ENCODE measurements around the gene SLC17A5.
"Not testable (repeated sequence)": the region's sequence is repeated elsewhere in the genome, so short reads cannot be mapped to it uniquely, and the experiment has no call there.

SLC17A5 gene

GRCh38 chr6:73565767-73566485 lies 87.9 kb downstream of the SLC17A5 start:
- no peak for DNase-seq

- DNase-seq = no peak
These were observed 89.0 kb downstream of the SLC17A5 start for GRCh38 chr6:73564578-73565345.

GRCh38 chr6:73562558-73562957 lies 91.2 kb downstream of the SLC17A5 start:
- no peak for DNase-seq

DNA sequence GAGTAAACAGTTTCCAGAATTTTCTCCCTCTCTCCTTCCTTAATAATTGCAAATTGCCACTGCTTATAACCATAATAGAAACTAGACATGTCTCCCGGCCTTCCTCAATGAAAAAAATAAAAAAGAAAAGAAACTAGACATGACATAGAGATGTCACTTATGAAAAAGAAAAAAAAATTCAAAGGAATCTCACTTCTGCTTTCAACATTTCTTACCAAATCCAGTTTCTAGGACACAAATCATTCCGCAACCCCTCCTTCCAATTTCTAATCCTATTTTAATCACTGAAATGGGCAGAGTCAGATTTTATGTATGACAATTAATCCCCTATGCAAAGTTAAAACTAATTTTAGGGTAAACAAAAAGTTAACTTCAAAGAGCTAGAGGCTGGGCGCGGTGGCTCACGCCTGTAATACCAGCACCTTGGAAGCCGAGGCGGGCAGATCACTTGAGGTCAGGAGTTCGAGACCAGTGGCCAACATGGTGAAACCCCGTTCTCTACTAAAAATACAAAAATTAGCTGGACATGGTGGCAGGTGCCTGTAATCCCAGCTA lies 92.9 kb downstream of the SLC17A5 start:
- no peak for DNase-seq

GRCh38 chr6:73560182-73560732 lies 93.5 kb downstream of the SLC17A5 start:
- no peak for DNase-seq

DNA sequence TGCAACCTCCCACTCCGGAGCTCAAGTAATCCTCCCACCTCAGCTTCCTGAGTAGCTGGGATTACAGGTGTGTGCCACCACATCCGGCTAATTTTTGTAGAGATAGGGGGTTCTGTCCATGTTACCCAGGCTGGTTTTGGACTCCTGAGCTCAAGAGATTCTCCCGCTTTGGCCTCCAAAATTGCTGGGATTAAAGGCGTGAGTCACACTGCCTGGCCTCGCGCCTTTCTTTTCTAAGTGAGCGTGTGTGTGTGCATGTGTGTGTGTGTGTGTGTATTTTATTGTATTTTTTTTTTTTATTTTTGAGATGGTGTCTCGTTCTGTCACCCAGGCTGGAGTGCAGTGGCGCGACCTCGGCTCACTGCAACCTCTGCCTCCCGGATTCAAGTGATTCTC lies 94.4 kb downstream of the SLC17A5 start:
- not testable (repeated sequence) for DNase-seq

DNA sequence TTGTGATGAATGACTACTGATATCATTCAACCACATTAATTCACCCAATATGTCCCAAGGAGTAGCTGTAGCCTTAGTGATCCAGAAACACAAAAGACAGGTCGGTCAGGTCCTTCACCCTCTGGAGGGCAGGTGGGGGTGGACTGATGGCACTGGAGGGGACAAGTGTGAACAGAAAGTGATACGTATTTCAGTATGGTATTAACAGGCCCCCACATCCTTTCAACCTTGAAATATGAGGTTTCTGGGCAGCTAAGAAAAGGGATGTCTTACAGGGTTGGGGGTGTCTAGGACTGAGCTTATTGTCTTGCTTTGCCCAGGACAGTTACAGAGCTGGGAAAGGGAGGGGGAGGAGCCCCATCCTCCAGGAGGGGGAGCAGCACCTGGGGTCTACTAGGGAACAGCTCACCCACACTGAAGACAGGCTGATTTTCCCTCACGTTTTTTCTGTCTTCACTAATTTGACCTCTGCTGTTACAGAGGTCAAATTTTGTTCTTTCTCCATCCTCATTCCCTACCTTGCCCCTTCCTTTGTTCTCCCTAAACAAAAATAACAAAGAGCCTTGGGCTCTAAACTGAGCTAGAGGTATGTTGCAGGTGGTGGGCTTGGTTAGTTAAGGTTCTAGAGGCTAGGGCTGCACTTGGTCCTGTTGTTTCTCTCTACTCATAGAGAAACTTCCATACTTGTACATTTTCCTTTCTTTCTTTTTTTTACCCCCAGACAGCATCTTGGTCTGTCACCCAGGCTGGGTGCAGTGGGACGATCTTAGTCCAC lies 95.0 kb downstream of the SLC17A5 start:
- no peak for DNase-seq

DNA sequence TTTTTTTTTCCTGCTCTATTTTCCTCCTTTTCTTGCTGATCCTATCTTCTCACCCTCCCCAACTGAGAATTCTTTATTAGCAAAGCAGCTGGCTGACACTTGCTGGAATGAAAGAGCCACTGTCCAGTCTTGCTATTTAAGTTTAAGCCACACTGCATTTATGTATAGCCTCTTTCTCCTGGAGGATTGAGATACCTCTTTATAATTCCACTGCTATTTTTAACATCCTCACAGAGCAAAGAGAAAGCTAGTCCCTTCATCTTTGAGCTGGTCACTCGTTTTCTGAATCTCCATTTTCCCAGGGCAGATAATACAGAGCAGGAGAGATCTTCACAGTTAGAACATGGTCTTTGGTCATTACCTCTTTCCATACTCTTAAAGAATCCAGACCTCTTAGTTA lies 97.0 kb downstream of the SLC17A5 start:
- DNase-seq = no peak

- not testable (repeated sequence) for DNase-seq
These were observed 98.3 kb downstream of the SLC17A5 start for GRCh38 chr6:73555380-73555949.

DNA sequence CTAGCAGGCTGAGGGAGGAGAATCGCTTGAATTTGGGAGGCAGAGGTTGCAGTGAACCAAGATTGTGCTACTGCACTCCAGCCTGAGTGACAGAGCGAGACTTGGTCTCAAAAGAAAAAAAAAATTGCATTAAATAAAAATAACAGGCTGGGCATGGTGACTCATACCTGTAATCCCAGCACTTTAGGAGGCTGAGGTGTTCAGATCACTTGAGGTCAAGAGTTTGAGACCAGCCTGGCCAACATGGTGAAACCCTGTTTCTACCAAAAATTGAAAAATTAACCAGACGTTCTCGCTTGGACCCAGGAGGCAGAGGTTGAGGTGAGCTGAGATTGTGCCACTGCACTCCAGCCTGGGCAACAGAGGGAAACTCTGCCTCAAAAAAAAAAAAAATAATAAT lies 102.7 kb downstream of the SLC17A5 start:
- DNase-seq = not testable (repeated sequence)

GRCh38 chr6:73548458-73549446 lies 105.0 kb downstream of the SLC17A5 start:
- no peak for DNase-seq

- DNase-seq = no peak
These were observed 106.8 kb downstream of the SLC17A5 start for GRCh38 chr6:73547036-73547435.

Data from GDM1 (cell line).